Neural crest cell (in vitro differentiated cells): ENCODE results near the gene ST7. TPM values are rescaled to one million over a fixed set of nuclear protein-coding genes. Genes with fewer than 3 reads are reported as not detected.

ENCODE experiments used
- DNase-seq: peaks from one replicate; pipeline ENCODE4 v3.0.0; 2021; ENCODE audit warnings: low read depth, mixed read lengths, low spot score
- H3K27ac Mint-ChIP-seq: one replicate; pipeline ENCODE4 v1.8.0; 2021; ENCODE audit warnings: mild to moderate bottlenecking, mixed read lengths; ENCODE audit not compliant: unreplicated experiment
- H3K27me3 Mint-ChIP-seq: 2 replicates; pipeline ENCODE4 v1.8.0; 2021; ENCODE audit warnings: low read depth, mild to moderate bottlenecking, mixed read lengths
- H3K36me3 Mint-ChIP-seq: 2 replicates; pipeline ENCODE4 v1.8.0; 2021; ENCODE audit warnings: low read depth, mild to moderate bottlenecking, mixed read lengths
- H3K4me1 Mint-ChIP-seq: 2 replicates; pipeline ENCODE4 v1.8.0; 2021; ENCODE audit warnings: mixed read lengths
- H3K4me3 Mint-ChIP-seq: one replicate; pipeline ENCODE4 v1.8.0; 2021; ENCODE audit warnings: mild to moderate bottlenecking, mixed read lengths
- H3K9me3 Mint-ChIP-seq: 2 replicates; pipeline ENCODE4 v1.8.0; 2021; ENCODE audit warnings: mixed read lengths
- CTCF ChIP-seq: fragments of 200-600 bp; sonication (generic); conservative IDR thresholded peaks from 2 replicates; pipeline ENCODE4 v1.5.0; 2021; ENCODE audit warnings: antibody characterized with exemption, mild to moderate bottlenecking
- total RNA-seq: library from RNA; stranded (reverse); gene quantifications from 2 replicates; pipeline ENCODE4 v1.2.1, GENCODE V29; 2021

The ST7 gene
- total RNA-seq, 1 donor from 2014 or later: 22.4 TPM

GRCh38 chr7:117216436-117217069 is 263.3 kb downstream of the ST7 start:
- no peak for DNase-seq
- H3K27ac Mint-ChIP-seq: no peak overlapping the region
- peaks cover 9% of the 10 kb centered on the region for H3K36me3 Mint-ChIP-seq
- no peaks in the 10 kb centered on the region for H3K9me3 Mint-ChIP-seq
- H3K4me1 Mint-ChIP-seq: no peaks in the 10 kb centered on the region
- TF ChIP-seq CTCF: no peak
- H3K27me3 Mint-ChIP-seq: no peaks in the 10 kb centered on the region
- no peak overlapping the region for H3K4me3 Mint-ChIP-seq

GRCh38 chr7:117217106-117218035 is 264.1 kb downstream of the ST7 start:
- H3K27me3 Mint-ChIP-seq: no peaks in the 10 kb centered on the region
- DNase-seq: no peak
- H3K27ac Mint-ChIP-seq: no peak overlapping the region
- no peaks in the 10 kb centered on the region for H3K9me3 Mint-ChIP-seq
- peaks cover 12% of the 10 kb centered on the region for H3K36me3 Mint-ChIP-seq
- H3K4me3 Mint-ChIP-seq: no peak overlapping the region
- no peaks in the 10 kb centered on the region for H3K4me1 Mint-ChIP-seq
- no peak for TF ChIP-seq CTCF

GRCh38 chr7:117218700-117219099 is 265.4 kb downstream of the ST7 start:
- H3K4me1 Mint-ChIP-seq: no peaks in the 10 kb centered on the region
- no peaks in the 10 kb centered on the region for H3K9me3 Mint-ChIP-seq
- peaks cover 22% of the 10 kb centered on the region for H3K36me3 Mint-ChIP-seq
- no peak for DNase-seq
- H3K27ac Mint-ChIP-seq: no peak overlapping the region
- no peaks in the 10 kb centered on the region for H3K27me3 Mint-ChIP-seq
- H3K4me3 Mint-ChIP-seq: no peak overlapping the region
- TF ChIP-seq CTCF: no peak

- DNase-seq: no peak
- Mint-ChIP-seq H3K4me1 (no peaks in the 10 kb centered on the region), H3K36me3 (peaks cover 24% of the 10 kb centered on the region), H3K9me3 (no peaks in the 10 kb centered on the region), H3K27me3 (no peaks in the 10 kb centered on the region), H3K4me3 (no peak overlapping the region), H3K27ac (no peak overlapping the region)
- no peak for TF ChIP-seq CTCF
Measured at GRCh38 chr7:117219485-117219884, 266.2 kb downstream of the ST7 start.

- no peak overlapping the region for H3K4me3 Mint-ChIP-seq
- H3K9me3 Mint-ChIP-seq: no peaks in the 10 kb centered on the region
- TF ChIP-seq CTCF: no peak
- peaks cover 26% of the 10 kb centered on the region for H3K36me3 Mint-ChIP-seq
- H3K27me3 Mint-ChIP-seq: no peaks in the 10 kb centered on the region
- DNase-seq: no peak
- no peak overlapping the region for H3K27ac Mint-ChIP-seq
- H3K4me1 Mint-ChIP-seq: peaks cover 2% of the 10 kb centered on the region
Measured at GRCh38 chr7:117220836-117221235, 267.5 kb downstream of the ST7 start.
